Measurements from ENCODE around the gene AP3S2.

AP3S2 gene

DNA sequence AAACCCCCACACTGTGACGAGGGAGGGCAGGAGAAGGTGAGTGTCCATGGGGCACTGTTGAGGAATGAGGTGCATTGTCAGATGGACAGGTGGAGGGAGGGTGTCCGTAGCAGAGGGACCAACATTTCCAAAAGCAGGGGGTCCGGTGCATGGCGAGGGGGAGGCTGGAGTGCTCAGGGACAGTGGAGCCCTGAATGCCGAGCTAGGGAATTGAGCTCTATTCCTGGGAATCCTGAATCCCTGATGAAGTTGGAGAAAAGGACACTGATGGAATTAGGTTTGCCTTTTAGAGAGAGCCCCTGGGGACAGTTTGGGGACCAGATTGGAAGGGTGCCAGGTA is 71.2 kb downstream of the AP3S2 start:
- FAIRE-seq (no peak), DNase-seq (ENCODE audit: extremely low spot score, insufficient read length, low read depth) (no peak)

DNA sequence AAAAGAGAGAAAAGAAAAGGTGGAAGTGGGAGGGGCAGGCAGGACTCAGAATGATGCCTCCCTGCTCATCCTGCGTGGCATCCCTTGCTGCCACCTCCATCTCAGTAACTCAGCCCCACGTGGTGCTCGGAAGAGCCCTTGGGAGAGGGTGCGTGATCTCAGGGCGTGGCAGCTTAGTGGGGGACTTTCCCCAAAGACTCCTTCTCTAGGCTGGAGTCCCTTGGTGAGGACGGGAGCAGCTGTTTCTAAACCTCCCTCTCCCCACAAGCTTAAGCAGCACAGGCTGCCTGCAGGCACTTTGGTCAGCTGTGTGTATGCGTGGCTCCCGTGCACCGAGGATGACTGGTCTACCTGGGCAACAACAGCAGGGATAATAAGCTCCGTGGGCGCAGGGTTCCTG is 71.8 kb downstream of the AP3S2 start:
- FAIRE-seq: no peak
- DNase-seq (ENCODE audit: extremely low spot score, insufficient read length, low read depth): no peak

DNA sequence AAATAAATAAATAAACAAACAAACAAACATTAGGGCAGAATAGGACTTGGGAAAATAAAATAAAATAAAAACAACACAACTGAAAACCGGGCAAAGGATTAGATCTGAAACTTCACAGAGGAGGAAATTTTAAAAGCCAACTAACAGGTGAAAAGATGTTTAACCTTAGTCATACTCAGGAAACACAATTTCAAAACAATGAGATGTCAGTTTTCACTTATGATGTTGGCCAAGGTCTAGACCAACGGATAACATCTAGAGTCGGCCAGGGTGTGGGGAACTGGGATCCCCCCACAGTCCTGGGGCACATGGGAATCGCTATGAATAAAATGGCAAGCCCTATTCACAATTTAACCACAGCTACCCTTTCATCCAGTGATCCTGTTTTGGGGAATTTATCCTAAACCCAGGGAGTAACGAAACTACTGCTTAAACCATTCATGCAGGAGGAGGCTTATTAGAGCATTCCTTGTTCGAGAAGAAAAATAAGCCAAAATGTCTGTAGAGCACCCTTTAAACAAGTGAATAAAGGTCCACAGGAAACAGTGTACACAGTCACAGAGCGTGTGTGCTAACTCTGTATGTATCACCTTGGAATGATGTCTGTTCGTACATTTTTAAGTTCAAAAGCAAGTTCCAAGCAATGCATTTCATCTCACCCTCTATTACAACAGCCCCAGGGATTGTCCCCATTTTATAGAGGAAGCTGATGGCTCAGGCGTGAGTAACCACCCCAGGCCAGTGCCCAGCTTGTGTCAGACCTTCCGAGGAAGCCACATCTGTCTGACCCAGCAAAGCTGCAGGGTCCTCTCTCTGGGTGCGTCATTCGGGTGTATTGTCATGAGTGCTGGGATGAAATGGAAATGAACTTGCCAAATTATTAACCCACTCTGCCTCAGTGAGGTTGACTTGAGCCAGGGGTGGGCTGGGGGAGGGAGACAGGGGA is 72.9 kb downstream of the AP3S2 start:
- FAIRE-seq: no peak
- no peak for DNase-seq (ENCODE audit: extremely low spot score, insufficient read length, low read depth)

DNA sequence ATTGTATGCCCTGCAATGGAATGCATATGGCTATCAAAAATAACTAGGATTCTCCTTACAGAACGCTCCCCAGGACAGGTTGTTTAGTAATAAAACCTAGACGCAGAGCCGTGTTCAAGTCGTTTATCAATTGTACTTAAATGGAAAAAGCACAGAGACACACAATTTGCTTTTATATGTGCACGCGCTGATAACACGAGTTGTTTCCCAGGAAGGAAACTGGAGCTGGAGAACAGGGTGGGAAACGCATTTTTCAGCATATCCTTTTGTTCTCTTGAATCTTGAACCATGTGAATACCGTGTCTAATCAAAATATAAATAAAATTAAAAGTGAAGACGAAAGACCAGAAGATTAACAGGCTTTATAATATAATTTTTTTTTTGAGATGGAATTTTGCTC is 75.5 kb downstream of the AP3S2 start:
- DNase-seq (ENCODE audit: extremely low spot score, insufficient read length, low read depth): no peak
- FAIRE-seq: no peak

GRCh38 chr15:89817701-89818280 is 76.0 kb downstream of the AP3S2 start:
- no peak for DNase-seq (ENCODE audit: extremely low spot score, insufficient read length, low read depth)
- no peak for FAIRE-seq

DNA sequence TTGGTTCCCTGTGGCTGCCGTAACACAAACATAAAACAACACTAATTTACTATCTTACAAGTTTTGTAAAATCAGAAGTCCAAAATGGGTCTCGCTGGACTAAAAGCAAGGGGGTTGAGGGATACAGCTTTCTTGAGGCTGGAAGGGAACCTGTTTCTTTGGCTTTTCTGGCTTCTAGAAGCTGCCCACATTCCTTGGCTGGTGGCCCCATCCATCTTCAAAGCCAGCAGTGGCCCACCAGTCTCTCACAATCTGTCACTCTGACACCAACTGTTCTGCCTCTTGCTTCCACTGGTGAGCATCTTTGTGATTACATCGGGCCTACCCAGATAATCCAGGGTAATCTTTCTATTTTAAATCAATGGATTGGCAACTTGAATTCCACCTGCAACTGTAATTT is 78.0 kb downstream of the AP3S2 start:
- FAIRE-seq: no peak

DNA sequence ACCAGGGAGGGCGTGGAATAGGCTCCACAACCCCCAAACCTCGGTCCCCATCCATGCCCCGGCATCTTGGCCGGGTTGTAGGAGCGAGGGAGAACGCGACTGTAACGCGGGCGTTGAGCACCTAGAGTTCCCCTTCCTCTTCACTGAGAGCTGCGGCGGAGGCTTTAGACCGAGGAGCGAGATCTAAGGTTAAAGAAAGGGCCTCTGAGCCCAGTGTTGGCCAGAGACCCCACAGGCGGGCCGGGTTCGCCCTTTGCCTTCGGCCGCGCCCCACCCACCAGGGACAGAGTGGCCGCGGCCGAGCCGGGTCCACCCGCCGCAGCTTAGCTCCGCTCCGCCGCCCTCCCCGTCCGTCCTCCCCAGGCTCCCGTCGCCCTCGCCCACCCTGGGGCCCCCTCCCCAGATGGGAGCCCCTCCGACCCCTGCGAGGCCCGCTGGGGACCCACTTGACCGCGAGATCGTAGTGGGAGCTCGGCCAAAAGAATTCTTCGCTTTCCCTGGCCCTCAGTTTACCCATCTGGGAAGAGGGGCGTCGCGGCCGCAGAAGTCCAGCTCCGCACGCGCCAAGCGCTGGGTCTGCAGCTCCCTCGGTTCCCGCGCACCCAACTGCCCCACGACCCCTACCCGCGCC is 79.6 kb downstream of the AP3S2 start:
- DNase-seq (ENCODE audit: extremely low spot score, insufficient read length, low read depth): no peak
- no peak for FAIRE-seq

More for the DNA sequence above, 78.0 kb downstream of the AP3S2 start:
- DNase-seq (ENCODE audit: extremely low spot score, insufficient read length, low read depth): no peak

DNA sequence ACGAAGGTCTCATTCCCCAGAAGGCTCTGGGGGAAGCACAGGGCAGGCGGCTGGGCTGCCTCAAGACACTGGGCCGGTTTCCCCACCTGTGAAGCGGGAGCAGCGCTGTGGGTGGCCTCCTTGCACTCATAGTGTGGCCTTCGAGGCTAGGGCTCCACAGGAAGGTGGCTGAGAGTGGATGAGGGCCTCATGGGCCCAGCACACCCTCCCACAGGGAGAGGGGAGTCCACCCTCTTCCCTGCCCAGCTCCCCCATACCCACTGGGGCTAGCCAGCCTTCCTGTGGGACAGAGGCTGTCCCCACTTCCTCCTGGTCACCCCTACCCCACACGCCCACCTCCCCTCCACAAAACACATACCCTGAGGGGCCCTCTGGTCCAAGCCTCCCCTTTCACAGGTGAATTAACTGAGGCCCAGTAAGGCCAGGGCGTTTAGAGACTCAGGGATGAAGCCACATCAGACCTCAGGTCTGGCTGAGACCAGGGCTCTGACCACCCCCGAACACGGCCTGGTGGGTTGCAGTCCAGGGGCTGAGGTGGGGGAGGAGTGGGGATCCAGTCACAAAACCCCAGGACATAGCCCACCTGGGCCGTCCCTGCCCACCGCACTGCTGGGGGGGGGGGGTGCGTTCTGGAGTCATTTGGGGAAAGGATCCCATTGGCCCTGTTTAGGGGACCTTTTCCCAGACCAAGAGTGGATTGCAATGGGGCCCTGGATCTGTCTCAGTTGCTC is 80.2 kb downstream of the AP3S2 start:
- no peak for FAIRE-seq
- no peak for DNase-seq (ENCODE audit: extremely low spot score, insufficient read length, low read depth)

- FAIRE-seq (no peak), DNase-seq (ENCODE audit: extremely low spot score, insufficient read length, low read depth) (no peak)
These were observed 80.9 kb downstream of the AP3S2 start for GRCh38 chr15:89812847-89813320.

DNA sequence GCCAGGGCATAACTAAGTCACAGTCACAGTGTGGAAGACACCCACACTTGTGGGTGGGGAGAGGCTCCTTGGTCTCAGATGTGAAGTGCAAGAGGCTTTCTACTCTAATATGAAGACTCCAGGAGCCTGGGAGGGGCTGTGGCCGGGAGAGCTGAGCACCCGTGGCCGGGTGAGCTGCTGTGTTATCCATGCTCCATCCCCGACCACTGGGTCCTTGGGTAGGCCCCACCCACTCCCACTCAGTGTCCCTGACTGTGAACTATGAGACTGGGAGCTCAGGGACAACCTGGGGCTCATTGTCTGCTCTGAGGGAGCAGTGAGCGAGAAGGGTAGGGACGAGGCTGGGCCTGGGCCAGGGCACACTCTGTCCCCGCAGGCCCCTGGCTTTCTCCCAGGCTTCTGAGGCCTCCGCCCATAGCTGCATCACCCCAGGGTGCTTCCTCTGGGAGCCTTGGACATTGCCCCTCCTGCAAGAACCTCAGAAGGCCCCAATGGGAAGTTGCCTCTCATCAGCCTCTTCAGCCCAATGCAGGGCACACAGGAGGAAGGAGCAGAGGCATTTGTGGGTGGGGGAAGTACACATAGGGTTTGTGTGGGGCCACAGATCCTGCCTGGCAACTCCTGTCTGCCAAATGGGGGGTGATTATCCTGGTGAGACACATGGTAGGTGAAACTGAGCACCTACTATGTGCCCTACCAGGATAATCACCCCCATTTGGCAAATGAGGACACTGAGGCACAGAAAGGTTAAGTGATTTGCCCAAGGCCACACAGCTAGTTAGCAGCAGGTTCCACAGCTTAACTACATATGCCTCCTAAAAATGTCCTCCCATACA is 81.6 kb downstream of the AP3S2 start:
- no peak for FAIRE-seq

DNA sequence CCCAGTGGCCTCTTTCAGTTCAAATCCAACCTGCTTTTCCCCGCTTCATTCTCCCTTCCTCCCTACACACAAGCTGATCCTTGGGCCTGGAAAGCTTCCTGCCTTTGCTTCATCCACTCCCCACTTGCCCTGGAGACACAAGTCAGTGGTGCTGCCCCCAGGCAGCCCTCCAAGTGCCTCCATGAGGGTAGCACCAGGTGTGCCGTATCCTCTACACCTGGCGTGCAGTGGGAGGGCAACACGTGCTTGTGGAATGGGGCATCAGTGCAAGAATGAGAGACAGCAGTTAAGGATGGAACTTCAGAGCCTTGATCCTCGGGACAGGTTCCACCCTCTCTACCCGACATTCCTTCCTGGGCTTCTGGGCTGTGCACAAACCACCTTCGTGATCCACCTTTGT is 83.0 kb downstream of the AP3S2 start:
- no peak for DNase-seq (ENCODE audit: extremely low spot score, insufficient read length, low read depth)

More for the DNA sequence above, 81.6 kb downstream of the AP3S2 start:
- DNase-seq (ENCODE audit: extremely low spot score, insufficient read length, low read depth): no peak

GRCh38 chr15:89809787-89810148 is 84.0 kb downstream of the AP3S2 start:
- no peak for FAIRE-seq
- DNase-seq (ENCODE audit: extremely low spot score, insufficient read length, low read depth): no peak

More for the DNA sequence above, 83.0 kb downstream of the AP3S2 start:
- FAIRE-seq: no peak

DNA sequence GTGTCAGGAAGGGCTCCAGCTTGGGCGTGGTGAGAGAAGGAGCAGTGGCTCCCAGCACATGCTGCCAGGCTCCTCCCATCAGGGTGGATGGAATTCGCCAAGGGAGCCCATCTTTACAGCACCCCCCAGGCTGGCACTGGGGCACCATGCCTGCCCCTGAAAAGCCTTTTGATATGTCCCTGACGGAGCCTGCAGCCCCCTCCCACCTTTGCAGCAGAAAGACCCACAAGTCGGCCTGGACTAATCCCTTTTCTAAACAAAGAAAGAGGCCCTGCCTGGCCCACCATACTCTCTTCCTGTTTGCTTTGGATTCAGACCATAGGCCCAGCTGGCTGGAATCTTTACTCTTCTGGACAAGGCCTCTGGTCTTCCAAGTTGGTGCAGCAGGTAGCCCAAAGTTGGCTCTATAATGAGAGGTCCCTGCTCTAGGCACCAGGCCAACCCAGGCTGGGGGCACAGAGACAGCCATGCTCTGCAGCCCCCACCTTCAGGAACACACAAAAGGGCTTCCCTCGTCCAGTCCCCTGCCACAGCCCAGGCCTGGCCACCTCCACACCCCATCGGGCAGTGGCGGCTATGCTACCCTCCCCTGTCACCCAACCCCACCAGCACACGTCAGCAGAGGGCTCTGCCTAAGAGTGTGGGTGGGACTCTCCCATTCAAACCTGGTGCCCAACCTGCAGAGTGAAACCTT is 84.6 kb downstream of the AP3S2 start:
- FAIRE-seq (no peak), DNase-seq (ENCODE audit: extremely low spot score, insufficient read length, low read depth) (no peak)

DNA sequence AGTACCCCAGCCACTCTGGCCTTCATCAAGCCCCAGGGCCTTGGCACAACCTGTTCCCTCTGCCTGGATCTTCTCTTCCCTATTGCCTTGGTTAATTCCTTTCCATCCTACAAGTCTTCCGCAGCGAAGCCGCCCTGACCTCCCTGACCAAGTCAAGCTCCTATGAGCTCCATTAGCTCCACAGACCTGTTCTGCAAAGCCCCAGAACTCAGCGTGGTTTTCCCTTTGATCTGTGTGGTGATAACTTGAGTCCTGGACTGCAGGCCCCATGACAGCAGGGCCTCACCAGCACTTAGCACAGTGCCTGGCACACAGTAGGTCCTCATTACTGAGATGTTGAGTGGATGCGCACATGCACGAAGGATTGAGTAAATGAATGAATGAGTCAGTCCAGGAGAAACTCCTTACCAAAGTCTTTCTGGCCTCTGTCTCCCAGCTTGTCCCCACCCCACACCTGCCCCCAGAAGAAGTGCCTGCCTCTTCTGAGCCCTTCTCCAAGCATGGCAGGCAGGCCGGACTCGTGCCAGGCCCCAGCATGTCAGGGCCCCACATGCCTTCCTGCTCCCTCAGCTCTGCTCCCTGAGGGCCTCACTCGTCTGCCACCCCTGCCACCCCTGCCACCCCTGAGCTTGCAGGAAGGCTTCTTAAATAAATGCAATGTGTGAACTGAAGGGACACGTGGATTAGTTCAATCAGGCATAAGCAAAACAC is 85.5 kb downstream of the AP3S2 start:
- DNase-seq (ENCODE audit: extremely low spot score, insufficient read length, low read depth) (no peak), FAIRE-seq (no peak)

DNA sequence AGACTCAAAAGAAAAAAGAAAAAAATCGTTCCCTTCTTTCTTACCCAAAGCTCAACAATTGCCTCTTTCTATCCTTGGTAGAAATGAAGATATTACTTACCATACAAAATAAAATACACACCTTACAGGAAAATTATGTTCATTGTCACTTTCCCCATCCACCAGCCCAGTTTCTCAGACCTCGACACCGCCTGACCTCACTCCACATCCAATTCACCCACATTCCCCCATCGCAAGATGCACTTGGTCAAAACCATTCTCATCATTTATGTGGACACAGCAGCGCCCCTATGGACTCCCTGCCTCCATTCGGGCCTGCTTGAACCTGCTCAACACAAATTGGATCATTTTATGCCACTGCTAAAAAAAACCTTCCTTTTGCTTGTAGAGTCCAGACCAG is 86.1 kb downstream of the AP3S2 start:
- FAIRE-seq: no peak

GRCh38 chr15:89806559-89807550 is 86.9 kb downstream of the AP3S2 start:
- DNase-seq (ENCODE audit: extremely low spot score, insufficient read length, low read depth) (no peak), FAIRE-seq (no peak)

More for the DNA sequence above, 86.1 kb downstream of the AP3S2 start:
- no peak for DNase-seq (ENCODE audit: extremely low spot score, insufficient read length, low read depth)

DNA sequence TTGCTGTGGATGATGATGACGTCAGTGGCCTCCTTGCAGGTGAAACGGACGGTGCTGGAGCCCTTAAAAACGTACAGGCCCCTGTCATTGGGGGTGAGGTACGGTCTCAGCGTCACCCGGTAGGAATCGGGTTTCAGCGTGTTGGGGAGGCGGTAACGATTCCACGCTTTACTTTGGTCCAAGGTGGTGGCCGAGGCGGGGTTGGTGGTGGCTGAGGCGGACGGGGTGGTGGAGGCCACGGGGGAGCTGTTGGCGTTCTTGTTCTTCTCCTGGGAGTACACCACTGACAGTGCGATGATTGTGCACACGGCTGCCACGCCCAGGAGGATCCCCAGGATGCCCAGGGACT is 87.6 kb downstream of the AP3S2 start:
- DNase-seq (ENCODE audit: extremely low spot score, insufficient read length, low read depth): no peak
- no peak for FAIRE-seq
